ENCODE data around the gene FAM107B.

FAM107B gene

GRCh38 chr10:14581553-14582321, 193.0 kb downstream of the FAM107B start:
- TF ChIP-seq POLR2AphosphoS5 (IDR thresholded peaks at IDR 0.05; ENCODE audit: low read depth, low read length) (no peak), TAF1 (IDR thresholded peaks at IDR 0.05; ENCODE audit: low read depth, low read length) (no peak), POU2F2 (IDR thresholded peaks at IDR 0.05; ENCODE audit: low read depth, low read length) (no peak), SPI1 (IDR thresholded peaks at IDR 0.05; ENCODE audit: low read depth, low read length) (no peak), POLR2A (IDR thresholded peaks at IDR 0.05; ENCODE audit: low read depth, low read length) (no peak), PAX5 (IDR thresholded peaks at IDR 0.05; ENCODE audit: insufficient read depth, low read length, severe bottlenecking) (no peak)
- FAIRE-seq, result no peak
- no peak for DNase-seq (ENCODE audit: insufficient read length, low spot score)

DNA sequence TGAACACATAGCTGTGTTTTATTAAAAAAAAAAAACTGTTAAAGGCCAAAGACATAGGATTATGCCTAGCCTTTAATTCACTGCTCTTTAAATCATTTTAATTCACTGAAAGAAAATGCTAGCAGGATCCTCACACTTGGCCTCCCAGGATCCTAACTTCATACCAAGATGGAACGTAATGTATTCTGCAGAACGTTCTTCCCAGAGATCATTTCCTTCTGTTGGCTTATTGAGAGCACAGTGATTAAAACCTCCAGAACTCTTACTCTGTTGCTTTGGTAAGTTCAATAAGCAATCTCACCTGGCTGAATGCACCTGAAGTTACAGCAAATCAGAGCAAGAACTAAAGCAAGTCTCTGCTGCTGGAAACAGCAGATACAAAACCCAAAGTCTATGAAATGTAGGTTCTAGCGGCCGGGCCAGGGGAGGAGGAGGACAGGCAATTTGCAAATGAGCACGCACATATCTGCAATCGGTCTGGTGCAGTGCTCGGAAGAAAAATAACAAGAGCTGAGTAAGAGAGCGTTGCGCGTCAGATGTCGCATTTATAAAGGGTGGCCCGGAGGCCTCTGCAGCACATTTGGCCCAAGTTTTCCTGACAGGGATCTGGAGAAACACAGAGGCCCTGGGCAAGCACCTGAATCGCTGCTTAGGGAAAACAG, 193.9 kb downstream of the FAM107B start:
- FAIRE-seq (no peak), DNase-seq (ENCODE audit: insufficient read length, low spot score) (no peak)
- TF ChIP-seq TAF1 (IDR thresholded peaks at IDR 0.05; ENCODE audit: low read depth, low read length) (no peak), PAX5 (IDR thresholded peaks at IDR 0.05; ENCODE audit: insufficient read depth, low read length, severe bottlenecking) (no peak), POU2F2 (IDR thresholded peaks at IDR 0.05; ENCODE audit: low read depth, low read length) (no peak), POLR2AphosphoS5 (IDR thresholded peaks at IDR 0.05; ENCODE audit: low read depth, low read length) (no peak), POLR2A (IDR thresholded peaks at IDR 0.05; ENCODE audit: low read depth, low read length) (no peak), SPI1 (IDR thresholded peaks at IDR 0.05; ENCODE audit: low read depth, low read length) (no peak)

GRCh38 chr10:14579405-14579804, 195.3 kb downstream of the FAM107B start:
- DNase-seq (ENCODE audit: insufficient read length, low spot score) (no peak), FAIRE-seq (no peak)
- TF ChIP-seq POLR2AphosphoS5 (IDR thresholded peaks at IDR 0.05; ENCODE audit: low read depth, low read length), result no peak
- TF ChIP-seq PAX5 (IDR thresholded peaks at IDR 0.05; ENCODE audit: insufficient read depth, low read length, severe bottlenecking), result no peak
- TF ChIP-seq POLR2A (IDR thresholded peaks at IDR 0.05; ENCODE audit: low read depth, low read length), result no peak
- TF ChIP-seq POU2F2 (IDR thresholded peaks at IDR 0.05; ENCODE audit: low read depth, low read length), result no peak
- TF ChIP-seq TAF1 (IDR thresholded peaks at IDR 0.05; ENCODE audit: low read depth, low read length), result no peak
- TF ChIP-seq SPI1 (IDR thresholded peaks at IDR 0.05; ENCODE audit: low read depth, low read length), result no peak

- DNase-seq (ENCODE audit: insufficient read length, low spot score) (no peak), FAIRE-seq (no peak)
- no peak for TF ChIP-seq POLR2A (IDR thresholded peaks at IDR 0.05; ENCODE audit: low read depth, low read length)
- TF ChIP-seq POU2F2 (IDR thresholded peaks at IDR 0.05; ENCODE audit: low read depth, low read length), result no peak
- no peak for TF ChIP-seq PAX5 (IDR thresholded peaks at IDR 0.05; ENCODE audit: insufficient read depth, low read length, severe bottlenecking)
- no peak for TF ChIP-seq POLR2AphosphoS5 (IDR thresholded peaks at IDR 0.05; ENCODE audit: low read depth, low read length)
Measured at GRCh38 chr10:14578060-14578952, 196.4 kb downstream of the FAM107B start.

GRCh38 chr10:14574885-14575284, 199.8 kb downstream of the FAM107B start:
- FAIRE-seq, result no peak
- DNase-seq (ENCODE audit: insufficient read length, low spot score), result no peak
- TF ChIP-seq PAX5 (IDR thresholded peaks at IDR 0.05; ENCODE audit: insufficient read depth, low read length, severe bottlenecking) (no peak), TAF1 (IDR thresholded peaks at IDR 0.05; ENCODE audit: low read depth, low read length) (no peak), SPI1 (IDR thresholded peaks at IDR 0.05; ENCODE audit: low read depth, low read length) (no peak), POLR2AphosphoS5 (IDR thresholded peaks at IDR 0.05; ENCODE audit: low read depth, low read length) (no peak), POLR2A (IDR thresholded peaks at IDR 0.05; ENCODE audit: low read depth, low read length) (no peak), POU2F2 (IDR thresholded peaks at IDR 0.05; ENCODE audit: low read depth, low read length) (no peak)

GRCh38 chr10:14574291-14574690, 200.4 kb downstream of the FAM107B start:
- TF ChIP-seq POU2F2 (IDR thresholded peaks at IDR 0.05; ENCODE audit: low read depth, low read length) (no peak), SPI1 (IDR thresholded peaks at IDR 0.05; ENCODE audit: low read depth, low read length) (no peak), TAF1 (IDR thresholded peaks at IDR 0.05; ENCODE audit: low read depth, low read length) (no peak), PAX5 (IDR thresholded peaks at IDR 0.05; ENCODE audit: insufficient read depth, low read length, severe bottlenecking) (no peak), POLR2AphosphoS5 (IDR thresholded peaks at IDR 0.05; ENCODE audit: low read depth, low read length) (no peak), POLR2A (IDR thresholded peaks at IDR 0.05; ENCODE audit: low read depth, low read length) (no peak)
- FAIRE-seq (no peak), DNase-seq (ENCODE audit: insufficient read length, low spot score) (no peak)

GRCh38 chr10:14573666-14574261, 200.9 kb downstream of the FAM107B start:
- FAIRE-seq, result no peak
- no peak for TF ChIP-seq TAF1 (IDR thresholded peaks at IDR 0.05; ENCODE audit: low read depth, low read length)
- TF ChIP-seq POU2F2 (IDR thresholded peaks at IDR 0.05; ENCODE audit: low read depth, low read length), result no peak
- no peak for TF ChIP-seq PAX5 (IDR thresholded peaks at IDR 0.05; ENCODE audit: insufficient read depth, low read length, severe bottlenecking)
- TF ChIP-seq POLR2AphosphoS5 (IDR thresholded peaks at IDR 0.05; ENCODE audit: low read depth, low read length), result no peak
- TF ChIP-seq SPI1 (IDR thresholded peaks at IDR 0.05; ENCODE audit: low read depth, low read length), result no peak
- no peak for TF ChIP-seq POLR2A (IDR thresholded peaks at IDR 0.05; ENCODE audit: low read depth, low read length)
- DNase-seq (ENCODE audit: insufficient read length, low spot score), result no peak

- TF ChIP-seq TAF1 (IDR thresholded peaks at IDR 0.05; ENCODE audit: low read depth, low read length) (no peak), POU2F2 (IDR thresholded peaks at IDR 0.05; ENCODE audit: low read depth, low read length) (no peak), POLR2A (IDR thresholded peaks at IDR 0.05; ENCODE audit: low read depth, low read length) (no peak; the same call in 1 of the 2 replicates), SPI1 (IDR thresholded peaks at IDR 0.05; ENCODE audit: low read depth, low read length) (no peak), PAX5 (IDR thresholded peaks at IDR 0.05; ENCODE audit: insufficient read depth, low read length, severe bottlenecking) (no peak), POLR2AphosphoS5 (IDR thresholded peaks at IDR 0.05; ENCODE audit: low read depth, low read length) (no peak)
- FAIRE-seq (no peak), DNase-seq (ENCODE audit: insufficient read length, low spot score) (no peak)
Measured at GRCh38 chr10:14572811-14573210, 201.9 kb downstream of the FAM107B start.
